HG03520 (cell line): ENCODE results near the gene THSD7A.
"Not testable (repeated sequence)": the region's sequence is repeated elsewhere in the genome, so short reads cannot be mapped to it uniquely, and the experiment has no call there.

Experiments
- ATAC-seq: cut with Tn5 transposase; IDR thresholded peaks from one replicate; pipeline ENCODE4 v1.9.1; 2021; ENCODE audit warnings: mild to moderate bottlenecking, moderate library complexity; ENCODE audit not compliant: unreplicated experiment

The THSD7A gene

GRCh38 chr7:11524476-11525397 is 307.3 kb downstream of the THSD7A start:
- ATAC-seq: no peak

GRCh38 chr7:11521964-11522499 is 310.0 kb downstream of the THSD7A start:
- not testable (repeated sequence) for ATAC-seq

GRCh38 chr7:11517853-11518252 is 314.1 kb downstream of the THSD7A start:
- no peak for ATAC-seq

- no peak for ATAC-seq
Observed at GRCh38 chr7:11516328-11516727, 315.7 kb downstream of the THSD7A start.

- no peak for ATAC-seq
Observed at GRCh38 chr7:11513460-11513859, 318.5 kb downstream of the THSD7A start.

- no peak for ATAC-seq
Observed at GRCh38 chr7:11507929-11508328, 324.1 kb downstream of the THSD7A start.

GRCh38 chr7:11506417-11506816 is 325.6 kb downstream of the THSD7A start:
- ATAC-seq: no peak

- no peak for ATAC-seq
Observed at GRCh38 chr7:11505471-11505985, 326.5 kb downstream of the THSD7A start.

- no peak for ATAC-seq
Observed at GRCh38 chr7:11492307-11492706, 339.7 kb downstream of the THSD7A start.

- no peak for ATAC-seq
Observed at GRCh38 chr7:11491811-11492210, 340.2 kb downstream of the THSD7A start.

GRCh38 chr7:11489280-11489679 is 342.7 kb downstream of the THSD7A start:
- no peak for ATAC-seq

- no peak for ATAC-seq
Observed at GRCh38 chr7:11486271-11486670, 345.7 kb downstream of the THSD7A start.

GRCh38 chr7:11485636-11486035 is 346.4 kb downstream of the THSD7A start:
- no peak for ATAC-seq

- no peak for ATAC-seq
Observed at GRCh38 chr7:11480143-11480542, 351.9 kb downstream of the THSD7A start.

- ATAC-seq: no peak
Observed at GRCh38 chr7:11478882-11479281, 353.1 kb downstream of the THSD7A start.

GRCh38 chr7:11478426-11478825 is 353.6 kb downstream of the THSD7A start:
- no peak for ATAC-seq

- no peak for ATAC-seq
Observed at GRCh38 chr7:11474902-11475585, 357.0 kb downstream of the THSD7A start.

- no peak for ATAC-seq
Observed at GRCh38 chr7:11473807-11474424, 358.1 kb downstream of the THSD7A start.

GRCh38 chr7:11473220-11473619 is 358.8 kb downstream of the THSD7A start:
- no peak for ATAC-seq

- no peak for ATAC-seq
Observed at GRCh38 chr7:11472646-11473045, 359.4 kb downstream of the THSD7A start.

GRCh38 chr7:11471255-11471654 is 360.7 kb downstream of the THSD7A start:
- ATAC-seq: no peak
